GM12874 (cell line): Measurements from ENCODE around the gene RGS9.

Experiments used
- TF ChIP-seq, protein P1 (sequence below): IDR thresholded peaks from 2 replicates; pipeline ENCODE4 v1.5.1; 2011; ENCODE audit warnings: low read depth, mild to moderate bottlenecking, control low read depth, low read length, moderate library complexity; ENCODE audit not compliant: insufficient read depth

RGS9 gene

DNA sequence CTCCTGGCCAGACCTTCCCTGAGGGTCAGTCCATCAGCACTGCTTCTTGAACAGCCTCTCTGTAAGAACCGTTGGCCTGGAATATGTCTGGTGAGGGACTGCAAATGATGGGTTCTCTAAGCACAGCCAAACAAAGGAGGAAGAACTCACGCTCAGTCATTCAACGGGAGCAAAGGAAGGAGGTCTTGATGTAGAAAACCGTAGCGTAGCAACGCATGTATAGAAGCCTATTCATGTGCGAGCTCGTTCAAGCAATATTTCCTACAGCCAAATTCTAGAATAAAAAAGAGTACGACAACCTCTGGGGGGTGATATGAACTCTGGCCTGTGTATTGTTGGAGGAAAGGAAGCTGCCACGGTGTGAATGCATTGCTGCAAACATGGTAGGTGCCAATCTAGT lies 64.2 kb downstream of the RGS9 start:
- TF ChIP-seq, protein P1, sequence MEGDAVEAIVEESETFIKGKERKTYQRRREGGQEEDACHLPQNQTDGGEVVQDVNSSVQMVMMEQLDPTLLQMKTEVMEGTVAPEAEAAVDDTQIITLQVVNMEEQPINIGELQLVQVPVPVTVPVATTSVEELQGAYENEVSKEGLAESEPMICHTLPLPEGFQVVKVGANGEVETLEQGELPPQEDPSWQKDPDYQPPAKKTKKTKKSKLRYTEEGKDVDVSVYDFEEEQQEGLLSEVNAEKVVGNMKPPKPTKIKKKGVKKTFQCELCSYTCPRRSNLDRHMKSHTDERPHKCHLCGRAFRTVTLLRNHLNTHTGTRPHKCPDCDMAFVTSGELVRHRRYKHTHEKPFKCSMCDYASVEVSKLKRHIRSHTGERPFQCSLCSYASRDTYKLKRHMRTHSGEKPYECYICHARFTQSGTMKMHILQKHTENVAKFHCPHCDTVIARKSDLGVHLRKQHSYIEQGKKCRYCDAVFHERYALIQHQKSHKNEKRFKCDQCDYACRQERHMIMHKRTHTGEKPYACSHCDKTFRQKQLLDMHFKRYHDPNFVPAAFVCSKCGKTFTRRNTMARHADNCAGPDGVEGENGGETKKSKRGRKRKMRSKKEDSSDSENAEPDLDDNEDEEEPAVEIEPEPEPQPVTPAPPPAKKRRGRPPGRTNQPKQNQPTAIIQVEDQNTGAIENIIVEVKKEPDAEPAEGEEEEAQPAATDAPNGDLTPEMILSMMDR, result no peak

DNA sequence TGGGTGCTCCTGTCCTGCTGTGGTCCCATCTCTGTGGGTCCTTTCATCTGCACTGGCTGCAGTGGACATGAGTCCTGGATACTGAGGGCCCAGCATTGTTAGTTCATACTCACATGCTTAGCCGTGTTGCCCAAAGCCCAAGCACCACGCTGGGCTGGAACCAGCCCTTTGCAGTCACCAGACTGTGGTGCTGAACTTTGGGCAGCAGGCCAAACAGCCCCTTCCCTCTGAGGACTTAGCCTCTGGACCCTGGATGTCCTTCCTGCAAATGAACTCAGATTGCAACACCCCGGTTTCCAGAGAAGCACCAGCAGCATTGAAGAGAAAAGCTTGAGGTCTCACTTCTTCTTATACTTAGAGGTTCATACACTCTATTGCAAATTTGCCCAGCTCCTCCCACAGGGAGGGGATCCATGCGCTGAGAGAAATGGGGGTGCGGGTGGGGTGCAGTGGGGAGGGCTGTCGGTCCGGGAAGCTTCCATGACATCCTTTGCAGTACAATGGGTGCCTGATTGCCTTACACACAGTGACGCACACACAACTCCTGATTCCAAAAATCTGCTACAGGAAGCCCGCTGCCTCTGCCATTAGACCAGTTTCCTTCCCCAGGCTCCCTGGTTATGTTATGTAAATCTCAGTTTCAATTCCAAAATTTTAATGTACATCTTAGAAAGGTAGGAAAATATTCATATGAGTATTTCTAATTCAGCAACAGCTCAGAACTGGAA lies 65.8 kb downstream of the RGS9 start:
- TF ChIP-seq, protein P1, result no peak

DNA sequence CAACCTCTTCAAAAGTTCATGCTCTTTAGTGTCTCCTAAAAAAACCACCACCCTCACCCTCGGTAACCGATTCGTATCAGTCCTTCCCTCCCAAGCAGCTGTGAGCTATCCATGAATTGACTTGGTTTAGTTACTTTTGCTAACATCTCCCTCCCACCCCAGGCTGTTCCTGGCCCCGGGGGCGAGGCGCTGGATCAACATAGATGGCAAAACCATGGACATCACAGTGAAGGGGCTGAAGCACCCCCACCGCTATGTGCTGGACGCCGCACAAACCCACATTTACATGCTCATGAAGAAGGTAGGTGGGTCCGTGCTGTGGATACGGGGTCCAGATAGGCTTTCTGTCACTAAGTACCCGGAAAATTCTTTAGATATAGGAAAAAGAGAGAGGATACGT lies 66.8 kb downstream of the RGS9 start:
- TF ChIP-seq, protein P1, result no peak

- TF ChIP-seq, protein P1, result no peak
Observed at GRCh38 chr17:65205655-65206054, 68.5 kb downstream of the RGS9 start.

DNA sequence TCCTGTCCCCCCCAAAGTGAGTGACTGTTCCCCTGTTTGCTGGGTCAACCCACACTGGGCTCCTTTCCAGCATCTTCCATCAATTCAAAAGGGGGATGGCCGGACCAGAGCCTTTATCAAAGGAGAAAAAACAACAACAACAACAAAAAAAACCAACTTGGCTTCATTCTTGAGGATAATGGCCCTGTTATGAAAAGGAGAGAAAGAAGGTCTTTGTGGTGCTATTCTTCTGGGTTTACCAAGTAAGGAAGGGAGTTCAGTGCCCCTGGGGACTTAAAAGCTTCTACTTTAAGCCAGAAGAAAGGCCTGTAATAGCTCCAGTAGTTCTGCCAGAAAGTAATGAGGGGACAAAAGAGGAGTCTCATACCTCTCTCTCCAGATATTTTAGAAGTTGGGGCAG lies 71.5 kb downstream of the RGS9 start:
- TF ChIP-seq, protein P1, result no peak

DNA sequence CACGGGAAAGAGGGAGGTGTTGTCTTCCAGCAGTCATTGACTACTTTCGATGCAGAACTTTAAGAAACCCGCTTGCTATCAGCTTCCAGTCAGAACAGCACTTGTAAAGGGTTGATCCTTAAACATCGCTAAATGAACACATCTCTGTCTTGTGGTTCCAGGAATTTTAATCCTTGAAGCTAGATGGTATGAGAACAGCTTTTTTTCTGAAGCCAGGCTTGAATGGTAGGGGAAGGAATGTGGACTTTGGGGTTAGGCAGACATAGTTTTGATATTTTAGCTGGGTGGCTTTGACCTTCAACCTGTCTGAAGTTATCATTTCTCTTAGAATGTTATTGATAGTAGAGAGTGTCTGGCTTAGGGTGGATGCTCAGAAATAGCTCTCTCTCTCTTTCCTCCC lies 81.1 kb downstream of the RGS9 start:
- TF ChIP-seq, protein P1, result no peak

GRCh38 chr17:65219124-65219523 lies 82.0 kb downstream of the RGS9 start:
- TF ChIP-seq, protein P1, result no peak
